HG02981 (cell line): ENCODE measurements around the gene TSNAXIP1.

Source experiments
- ATAC-seq: cut with Tn5 transposase; IDR thresholded peaks from one replicate; pipeline ENCODE4 v1.9.1; 2021; ENCODE audit warnings: mild to moderate bottlenecking, moderate library complexity; ENCODE audit not compliant: unreplicated experiment

The TSNAXIP1 gene

GRCh38 chr16:67806428-67807147, at the start of gene TSNAXIP1, which contains the start of gene RANBP10:
TSS of gene TSNAXIP1 (plus strand) at chr16:67806889. CDS start at chr16:67807150, 261 bp downstream.
TSS of gene RANBP10 (minus strand) at chr16:67806560. CDS start at chr16:67806536, 24 bp downstream.
- ATAC-seq, result peak; percentile 81

DNA sequence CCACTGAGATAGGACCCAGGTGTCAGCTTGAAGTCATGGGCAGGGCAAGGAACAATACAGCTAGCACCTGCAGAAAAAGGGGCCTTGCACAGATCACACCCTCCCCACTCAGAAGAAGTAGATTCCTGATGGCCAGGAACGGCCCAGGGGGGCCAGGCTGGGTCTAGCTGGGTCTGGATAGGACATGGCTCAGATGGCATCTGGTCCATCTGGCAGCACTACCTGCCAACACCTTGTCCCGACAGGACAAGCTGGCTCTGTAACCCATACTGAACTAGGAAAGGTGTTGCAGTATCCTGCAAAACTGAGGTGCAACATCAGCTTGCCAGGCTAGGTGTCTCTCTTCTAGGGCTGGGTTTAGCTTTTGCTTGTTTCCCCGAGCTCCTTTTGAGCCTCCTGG, 48.7 kb upstream of the TSNAXIP1 start:
- ATAC-seq, result no peak

- no peak for ATAC-seq
Measured at GRCh38 chr16:67758966-67759365, 47.7 kb upstream of the TSNAXIP1 start.

GRCh38 chr16:67760206-67760955, 46.3 kb upstream of the TSNAXIP1 start:
- no peak for ATAC-seq

GRCh38 chr16:67760956-67761230, 45.8 kb upstream of the TSNAXIP1 start:
- no peak for ATAC-seq

- ATAC-seq, result no peak
Measured at GRCh38 chr16:67761924-67762323, 44.8 kb upstream of the TSNAXIP1 start.

DNA sequence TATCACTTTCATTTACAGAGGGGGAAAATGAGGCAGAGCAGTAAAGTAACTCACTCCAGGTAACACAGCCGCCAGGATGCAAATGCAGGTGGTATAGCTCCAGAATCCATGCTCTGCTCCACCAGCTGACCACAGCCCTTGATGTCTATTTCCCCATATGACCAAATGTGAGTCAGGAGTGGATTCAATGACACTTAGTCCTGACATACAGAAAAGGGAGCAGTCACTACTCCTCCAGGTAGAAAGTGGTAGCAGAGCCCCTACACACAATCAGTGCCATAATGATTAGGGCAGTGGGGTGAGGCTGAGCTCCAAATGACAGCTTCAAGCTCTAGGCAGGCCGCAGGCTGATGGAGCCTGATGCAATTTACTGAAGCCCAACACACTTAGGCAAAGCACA, 44.3 kb upstream of the TSNAXIP1 start:
- no peak for ATAC-seq

GRCh38 chr16:67763066-67763465, 43.6 kb upstream of the TSNAXIP1 start:
- ATAC-seq, result no peak

GRCh38 chr16:67764158-67764667, 42.5 kb upstream of the TSNAXIP1 start:
- ATAC-seq, result no peak

DNA sequence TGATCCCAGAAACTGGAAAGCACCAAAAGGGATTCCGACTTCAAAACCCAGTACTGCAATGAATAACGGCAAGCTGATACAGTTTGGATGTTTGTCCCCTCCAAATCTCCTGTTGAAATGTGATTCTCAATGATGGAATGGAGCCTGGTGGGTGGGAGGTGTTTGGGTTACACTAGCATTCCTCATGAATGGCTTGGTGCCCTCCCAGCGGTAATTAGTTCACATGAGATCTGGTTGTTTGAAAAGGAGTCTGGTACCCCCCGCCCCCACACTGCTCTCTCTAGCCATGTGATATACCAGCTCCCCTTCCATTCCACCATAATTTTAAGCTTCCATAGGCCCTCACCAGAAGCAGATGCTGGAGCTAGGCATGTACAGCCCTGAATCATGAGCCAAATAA, 40.4 kb upstream of the TSNAXIP1 start:
- ATAC-seq, result no peak

DNA sequence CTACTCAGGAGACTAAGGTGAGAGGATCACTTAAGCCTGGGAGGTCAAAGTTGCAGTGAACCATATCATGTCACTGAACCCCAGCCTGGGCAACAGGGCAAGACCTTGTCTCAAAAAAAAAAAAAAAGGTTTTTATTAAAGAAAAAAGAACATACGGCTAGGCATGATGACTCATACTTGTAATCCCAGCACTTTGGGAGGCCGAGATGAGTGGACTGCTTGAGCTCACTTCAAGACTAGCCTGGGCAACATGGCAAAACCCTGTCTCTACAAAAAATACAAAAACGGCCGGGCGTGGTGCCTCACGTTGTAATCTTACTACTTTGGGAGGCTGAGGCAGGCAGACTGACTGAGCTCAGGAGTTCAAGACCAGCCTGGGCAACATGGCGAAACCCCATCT, 38.7 kb upstream of the TSNAXIP1 start:
- no peak for ATAC-seq

DNA sequence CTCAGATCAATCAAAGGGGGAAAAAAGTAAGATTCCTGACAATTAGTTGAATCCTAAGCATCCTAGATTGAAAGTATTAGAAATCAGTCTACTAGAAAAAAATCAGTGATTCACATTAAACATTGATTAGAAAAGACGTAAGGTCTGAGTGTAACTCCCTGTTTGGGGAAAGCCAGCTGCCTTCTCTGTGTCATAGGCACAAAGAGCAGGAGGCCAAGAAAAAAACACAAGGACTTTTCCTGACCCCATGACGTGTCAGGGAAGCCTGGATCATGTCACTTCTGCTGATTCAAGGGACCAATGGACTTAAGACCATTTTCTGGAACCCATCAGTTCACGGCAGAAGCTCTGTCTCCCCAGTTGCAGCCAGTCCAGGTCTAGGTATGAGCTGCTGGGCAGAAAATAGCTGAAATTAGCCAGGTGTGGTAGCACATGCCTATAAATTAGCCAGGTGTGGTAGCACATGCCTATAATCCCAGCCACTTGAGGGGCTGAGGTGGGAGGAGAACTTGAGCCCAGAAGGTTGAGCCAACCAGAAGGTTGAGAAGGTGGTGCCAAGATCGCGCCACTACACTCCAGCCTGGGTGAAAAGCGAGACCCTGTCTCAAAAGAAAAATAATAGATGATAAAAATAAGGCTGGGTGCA, 36.2 kb upstream of the TSNAXIP1 start:
- ATAC-seq, result no peak

- ATAC-seq, result no peak
Measured at GRCh38 chr16:67773099-67773498, 33.6 kb upstream of the TSNAXIP1 start.

DNA sequence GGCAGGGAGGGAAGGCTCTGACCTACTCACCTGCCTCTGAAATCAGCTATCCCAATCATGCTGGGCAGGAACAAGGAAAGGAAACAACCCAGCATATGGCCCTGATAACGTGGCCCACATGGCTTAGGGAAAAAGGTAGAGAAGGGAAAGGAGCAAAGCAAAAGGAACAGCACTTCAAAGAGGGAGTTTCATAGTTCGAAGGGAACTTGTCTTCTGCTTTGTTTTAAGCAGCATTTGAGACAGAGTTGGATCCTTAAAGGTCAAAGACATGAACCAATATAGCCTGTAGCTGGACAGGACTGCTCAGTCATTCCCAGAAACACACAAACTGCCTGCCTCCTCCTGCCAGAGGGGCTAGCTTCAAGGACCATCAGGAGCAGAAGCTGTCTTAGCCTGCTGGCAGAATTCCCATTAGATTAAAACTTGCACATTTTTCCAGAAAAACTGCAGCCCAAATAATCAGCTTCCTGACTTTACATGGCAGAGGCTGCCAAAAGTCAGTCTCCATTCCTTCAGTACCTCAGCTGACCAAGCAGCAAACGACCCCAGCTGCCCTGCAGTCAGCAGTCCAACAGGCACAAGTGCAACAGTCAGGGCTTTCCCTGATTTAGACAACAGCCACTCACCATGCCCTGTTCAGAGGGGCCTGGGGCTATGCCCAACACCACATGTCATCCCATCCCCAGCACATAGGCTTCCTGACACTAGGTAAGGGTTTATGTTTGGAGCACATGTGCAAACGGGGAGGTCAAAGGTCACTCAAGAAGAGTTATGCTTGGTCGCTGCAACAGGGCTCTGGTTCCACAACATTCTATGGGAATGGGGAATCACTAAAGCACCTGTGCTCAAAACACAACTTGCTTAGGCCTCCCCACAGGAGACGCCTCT, 32.9 kb upstream of the TSNAXIP1 start:
- ATAC-seq, result no peak

GRCh38 chr16:67774457-67774853, 32.2 kb upstream of the TSNAXIP1 start:
- ATAC-seq, result no peak

- no peak for ATAC-seq
Measured at GRCh38 chr16:67775273-67775672, 31.4 kb upstream of the TSNAXIP1 start.

DNA sequence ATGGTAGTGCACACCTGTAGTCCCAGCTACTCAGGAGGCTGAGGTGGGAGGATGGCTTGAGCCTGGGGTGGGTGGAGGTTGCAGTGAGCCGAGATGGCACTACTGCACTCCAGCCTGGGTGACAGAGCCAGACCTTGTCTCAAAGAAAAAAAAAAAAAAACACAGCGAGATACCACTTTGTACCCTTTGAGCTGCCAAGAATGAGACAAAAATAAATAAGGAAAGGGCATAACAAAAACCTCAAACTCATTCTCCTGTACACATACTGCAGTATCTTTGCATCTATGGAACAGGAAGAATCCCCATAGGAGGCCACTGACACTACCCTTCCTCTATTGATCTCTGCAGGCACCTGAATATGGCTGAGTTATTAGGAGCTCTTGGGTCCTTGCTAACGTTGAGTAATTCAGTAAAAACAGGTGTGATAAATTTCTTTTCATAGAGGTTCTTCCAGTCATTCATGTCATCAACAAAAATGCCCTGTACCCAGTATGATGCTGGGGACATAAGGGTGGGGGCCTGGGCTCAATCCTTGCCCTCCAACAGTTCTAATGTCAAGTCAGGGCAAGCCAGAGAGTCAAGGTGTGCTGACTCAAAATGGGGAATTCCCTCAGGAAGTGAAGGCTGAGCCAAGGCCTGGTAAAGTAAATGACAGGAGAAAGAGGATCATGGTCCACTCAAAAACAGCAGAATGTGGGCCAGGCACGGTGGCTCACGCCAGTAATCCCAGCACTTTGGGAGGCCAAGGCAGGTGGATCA, 27.3 kb upstream of the TSNAXIP1 start:
- ATAC-seq, result no peak

- ATAC-seq, result no peak
Measured at GRCh38 chr16:67780847-67781564, 25.7 kb upstream of the TSNAXIP1 start.

DNA sequence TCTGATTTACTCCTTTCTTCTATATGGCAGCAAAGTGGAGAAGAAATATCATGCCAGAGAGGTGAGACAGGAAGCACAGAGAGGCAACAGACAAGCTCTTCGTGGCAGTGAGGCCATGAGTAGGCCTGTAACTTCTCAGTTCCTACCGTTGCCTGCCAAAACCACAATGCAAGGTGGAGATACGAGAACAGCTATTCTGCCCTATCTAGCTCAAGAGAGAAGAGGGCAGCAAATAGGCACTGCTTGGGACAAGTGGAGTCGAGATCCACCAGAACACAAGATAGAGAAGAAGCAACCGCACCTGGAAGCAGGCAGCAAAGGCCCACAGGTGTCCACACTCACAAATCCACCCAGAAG, 25.1 kb upstream of the TSNAXIP1 start:
- ATAC-seq, result no peak
